ENCODE data around the gene TBX1.

Gene TBX1

DNA sequence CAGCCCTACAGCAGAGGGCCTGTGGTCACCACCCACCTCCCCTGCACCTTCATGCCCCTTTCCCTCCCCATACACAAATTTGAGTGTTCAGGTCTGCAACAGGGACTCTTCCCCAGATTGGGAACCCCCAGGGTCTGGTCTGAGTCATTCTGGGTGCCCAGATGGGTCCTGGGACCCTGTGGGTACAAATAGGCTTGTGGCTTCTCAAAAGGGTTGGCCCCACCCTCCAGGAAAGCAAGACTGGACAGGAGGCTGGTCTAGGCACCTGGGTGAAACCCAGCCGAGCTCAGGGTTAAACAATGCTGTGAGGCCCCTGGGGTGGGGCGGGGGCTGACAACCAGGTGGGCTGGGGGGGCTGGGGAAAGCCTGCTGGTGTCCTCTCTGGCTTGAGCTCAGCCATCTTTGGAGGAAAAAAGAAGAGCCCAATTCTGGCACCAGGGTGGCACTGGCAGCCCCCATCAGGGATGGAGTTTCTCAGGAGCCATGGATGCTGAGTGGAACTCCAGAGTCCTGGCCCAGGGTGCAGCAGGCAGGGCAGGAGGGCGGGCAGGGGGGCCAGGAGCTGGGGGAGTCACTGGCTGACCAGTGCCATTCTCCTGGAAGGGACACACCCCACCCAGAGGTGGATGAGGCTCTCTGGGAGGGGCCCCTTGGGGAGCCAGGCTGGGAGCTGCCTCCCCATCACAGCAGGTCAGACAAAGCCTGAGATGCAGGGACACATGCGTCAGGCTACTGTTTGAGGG is 45.2 kb upstream of the TBX1 start:
- Histone ChIP-seq H3K9me3 (ENCODE audit: control insufficient read depth, low read length) (no peaks in the 10 kb centered on the region), H3K4me2 (ENCODE audit: low read length) (peak overlapping the region; percentile 85), H3K4me1 (no peaks in the 10 kb centered on the region), H3K9ac (no peak overlapping the region), H3K27ac (peak overlapping the region; percentile 42), H3K79me2 (no peaks in the 10 kb centered on the region), H3K27me3 (ENCODE audit: control insufficient read depth, insufficient read depth, low read length) (no peaks in the 10 kb centered on the region), H3K36me3 (ENCODE audit: control insufficient read depth, insufficient read depth, low read length) (no peaks in the 10 kb centered on the region), H2AFZ (no peak overlapping the region), H3K4me3 (ENCODE audit: low read depth, low read length) (peak overlapping the region; percentile 58)
- no peak for TF ChIP-seq CTCF (IDR thresholded peaks at IDR 0.05)

GRCh38 chr22:19716041-19716828 is 44.3 kb upstream of the TBX1 start:
- H3K9ac ChIP-seq: no peak overlapping the region

DNA sequence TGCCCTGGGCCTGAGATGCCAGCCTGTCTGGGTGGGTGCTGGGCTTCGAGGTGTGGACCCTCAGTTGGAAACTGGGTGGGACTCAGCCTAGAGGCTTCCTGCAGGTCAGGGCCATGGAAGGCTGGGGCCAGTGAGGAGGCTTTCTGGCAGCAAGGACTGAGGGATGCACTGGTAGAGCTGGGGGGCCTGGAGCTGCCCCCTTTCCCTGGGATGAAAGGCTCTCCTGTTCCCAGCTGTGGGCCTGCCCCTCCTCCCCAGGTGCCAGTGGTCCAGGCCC is 43.8 kb upstream of the TBX1 start:
- H3K27ac ChIP-seq: no peak overlapping the region
- no peaks in the 10 kb centered on the region for H3K79me2 ChIP-seq
- no peak overlapping the region for H3K9ac ChIP-seq
- no peak overlapping the region for H3K4me3 ChIP-seq (ENCODE audit: low read depth, low read length)
- no peak overlapping the region for H2AFZ ChIP-seq
- H3K27me3 ChIP-seq (ENCODE audit: control insufficient read depth, insufficient read depth, low read length): no peaks in the 10 kb centered on the region
- H3K9me3 ChIP-seq (ENCODE audit: control insufficient read depth, low read length): no peaks in the 10 kb centered on the region
- no peak overlapping the region for H3K4me2 ChIP-seq (ENCODE audit: low read length)
- no peaks in the 10 kb centered on the region for H3K4me1 ChIP-seq
- H3K36me3 ChIP-seq (ENCODE audit: control insufficient read depth, insufficient read depth, low read length): no peaks in the 10 kb centered on the region
- TF ChIP-seq CTCF (IDR thresholded peaks at IDR 0.05): no peak

More at GRCh38 chr22:19716041-19716828, 44.3 kb upstream of the TBX1 start:
- no peak overlapping the region for H2AFZ ChIP-seq
- no peaks in the 10 kb centered on the region for H3K27me3 ChIP-seq (ENCODE audit: control insufficient read depth, insufficient read depth, low read length)
- no peaks in the 10 kb centered on the region for H3K79me2 ChIP-seq
- no peaks in the 10 kb centered on the region for H3K36me3 ChIP-seq (ENCODE audit: control insufficient read depth, insufficient read depth, low read length)
- no peaks in the 10 kb centered on the region for H3K9me3 ChIP-seq (ENCODE audit: control insufficient read depth, low read length)
- H3K4me3 ChIP-seq (ENCODE audit: low read depth, low read length): no peak overlapping the region
- H3K27ac ChIP-seq: no peak overlapping the region
- H3K4me1 ChIP-seq: no peaks in the 10 kb centered on the region
- TF ChIP-seq CTCF (IDR thresholded peaks at IDR 0.05): no peak
- H3K4me2 ChIP-seq (ENCODE audit: low read length): peak overlapping the region; percentile 85

DNA sequence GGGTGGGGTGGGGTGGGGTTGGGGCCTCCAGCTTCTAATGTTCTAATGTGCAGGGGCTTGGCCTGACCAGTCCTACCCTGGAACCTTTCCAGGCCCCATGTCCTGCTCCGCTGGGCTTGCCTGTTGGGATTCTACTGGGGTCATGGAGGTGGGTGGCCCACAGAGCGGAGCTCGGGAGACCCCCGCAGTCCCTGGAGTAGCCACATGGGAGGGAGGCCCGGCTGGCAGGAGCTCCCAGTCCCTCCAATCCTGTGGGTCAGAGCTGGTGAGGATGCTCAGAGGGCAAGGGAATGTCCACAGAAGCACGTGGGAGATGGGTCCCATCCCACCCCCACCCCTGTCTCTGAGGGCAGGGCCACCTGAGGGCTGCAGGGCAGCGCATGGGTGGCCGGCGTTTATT is 43.4 kb upstream of the TBX1 start:
- Histone ChIP-seq H3K4me2 (ENCODE audit: low read length) (no peak overlapping the region), H2AFZ (no peak overlapping the region), H3K36me3 (ENCODE audit: control insufficient read depth, insufficient read depth, low read length) (no peaks in the 10 kb centered on the region), H3K79me2 (no peaks in the 10 kb centered on the region), H3K27me3 (ENCODE audit: control insufficient read depth, insufficient read depth, low read length) (no peaks in the 10 kb centered on the region), H3K4me1 (no peaks in the 10 kb centered on the region), H3K27ac (no peak overlapping the region), H3K9me3 (ENCODE audit: control insufficient read depth, low read length) (no peaks in the 10 kb centered on the region), H3K4me3 (ENCODE audit: low read depth, low read length) (no peak overlapping the region), H3K9ac (no peak overlapping the region)
- TF ChIP-seq CTCF (IDR thresholded peaks at IDR 0.05): no peak

All from parathyroid adenoma (tissue), 2 donors.